A549 (cell line): ENCODE measurements around the gene ADAMTSL5. TPM values are rescaled to one million over a fixed set of nuclear protein-coding genes. Genes with fewer than 3 reads are reported as not detected.

Experiments used
- ATAC-seq, 2 experiments: fragments of 200-7000 bp in 1 of 2; fragments of >200 bp in 1 of 2; cut with Nextera tagmentation in 1 of 2; cut with Tn5 transposase in 1 of 2; 3 replicates each; pipeline versions ENCODE4 v1.8.0 to v1.9.1; 2018 to 2020; ENCODE audit warnings: mild to moderate bottlenecking in 1 of 2, moderate library complexity in 1 of 2
- CTCF ChIA-PET: fragments of 300-600 bp; sonication (Branson Sonifier 250); formaldehyde crosslinking; extraction: SDS; loops from one replicate; lab custom pipeline; 2021; ENCODE audit warnings: antibody characterized with exemption, inconsistent platforms; lab: Yijun Ruan, JAX
- POLR2A ChIA-PET: fragments of 350-600 bp; formaldehyde crosslinking; extraction: SDS; loops from one replicate; lab custom pipeline; 2021; ENCODE audit warnings: antibody characterized with exemption, inconsistent platforms; lab: Yijun Ruan, JAX
- DNase-seq, 2 experiments: peaks; one replicate each; pipeline versions ENCODE4 v3.0.0 to v3.0.0-alpha.2; 2011 to 2016; ENCODE audit warnings: low read depth in 1 of 2, low spot score in 1 of 2
- FAIRE-seq: peaks from 2 replicates; lab custom pipeline; 2011; peaks lifted over from hg19 to GRCh38; lab: Jason Lieb, UNC
- H3K27ac ChIP-seq, 2 experiments: fragments of >200 bp; sonication (Bioruptor Twin); formaldehyde crosslinking; 3 replicates each; pipeline ENCODE4 v1.5.1; 2016 to 2017
- H3K4me1 ChIP-seq: fragments of >200 bp; sonication (Bioruptor Twin); formaldehyde crosslinking; 3 replicates; pipeline ENCODE4 v1.6.1; 2016
- H3K4me2 ChIP-seq: fragments of >200 bp; sonication (Bioruptor Twin); formaldehyde crosslinking; 3 replicates; pipeline ENCODE4 v1.6.1; 2016
- H3K4me3 ChIP-seq: fragments of >200 bp; sonication (Bioruptor Twin); formaldehyde crosslinking; 3 replicates; pipeline ENCODE4 v1.5.1; 2016
- H3K9me3 ChIP-seq: fragments of >200 bp; sonication (Bioruptor Twin); formaldehyde crosslinking; 3 replicates; pipeline ENCODE4 v1.6.1; 2016
- CHD2 ChIP-seq: fragments of 150-350 bp; IDR thresholded peaks from 2 replicates; pipeline ENCODE4 v1.6.1; 2014; ENCODE audit warnings: low read length; ENCODE audit not compliant: partially characterized antibody
- EHMT2 ChIP-seq: fragments of 200-600 bp; sonication (generic); IDR thresholded peaks from 2 replicates; pipeline ENCODE4 v1.6.1; 2016; ENCODE audit warnings: antibody characterized with exemption, low read depth, mild to moderate bottlenecking, moderate library complexity
- FOSL2 ChIP-seq, 2 experiments: fragments of 450-650 bp in 1 of 2; fragments of >200 bp in 1 of 2; sonication (Bioruptor Twin) in 1 of 2; formaldehyde crosslinking; IDR thresholded peaks; 2 replicates each; pipeline versions ENCODE4 v1.5.0 to v1.6.1; 2016 to 2020; ENCODE audit warnings: mild to moderate bottlenecking in 1 of 2, moderate library complexity in 1 of 2
- FOXS1 ChIP-seq: fragments of 250-450 bp; sonication (Bioruptor Pico); IDR thresholded peaks from 2 replicates; pipeline ENCODE4 v1.5.0; 2020; ENCODE audit warnings: mild to moderate bottlenecking, moderate library complexity
- HEYL ChIP-seq: fragments of 250-450 bp; sonication (Bioruptor Pico); IDR thresholded peaks from 2 replicates; pipeline ENCODE4 v1.8.0; 2021; ENCODE audit warnings: mild to moderate bottlenecking, moderate library complexity
- JUNB ChIP-seq: fragments of >200 bp; sonication (Bioruptor Twin); formaldehyde crosslinking; IDR thresholded peaks from 2 replicates; pipeline ENCODE4 v1.6.1; 2016
- KDM1A ChIP-seq: fragments of 200-600 bp; sonication (generic); IDR thresholded peaks from 2 replicates; pipeline ENCODE4 v1.6.1; 2016; ENCODE audit warnings: low read depth, mild to moderate bottlenecking
- MAFK ChIP-seq: fragments of 450-650 bp; IDR thresholded peaks from 2 replicates; pipeline ENCODE4 v1.6.1; 2014; ENCODE audit not compliant: partially characterized antibody
- MAZ ChIP-seq: fragments of 150-350 bp; IDR thresholded peaks from 2 replicates; pipeline ENCODE4 v1.6.1; 2014; ENCODE audit warnings: antibody characterized with exemption, low read depth, low read length, borderline replicate concordance
- MYC ChIP-seq: IDR thresholded peaks from 2 replicates; pipeline ENCODE4 v1.6.1; 2012; ENCODE audit warnings: mild to moderate bottlenecking, inconsistent platforms, low read length, improper control_type of control experiment, borderline replicate concordance
- NPAS2 ChIP-seq: fragments of 250-450 bp; sonication (Bioruptor Pico); IDR thresholded peaks from 2 replicates; pipeline ENCODE4 v1.8.0; 2022; ENCODE audit warnings: mild to moderate bottlenecking, moderate library complexity, borderline replicate concordance
- NR3C1 ChIP-seq: fragments of >200 bp; sonication (Bioruptor Twin); formaldehyde crosslinking; IDR thresholded peaks from 3 replicates; pipeline ENCODE4 v1.6.1; 2017
- POLR2A ChIP-seq: IDR thresholded peaks from 2 replicates; pipeline ENCODE4 v1.6.1; 2012; ENCODE audit warnings: mild to moderate bottlenecking, low read length
- RAD21 ChIP-seq, 2 experiments: fragments of >200 bp in 1 of 2; sonication (Bioruptor Twin) in 1 of 2; formaldehyde crosslinking in 1 of 2; IDR thresholded peaks in 1 of 2; conservative IDR thresholded peaks in 1 of 2; 2 replicates in 1 of 2; 3 replicates in 1 of 2; pipeline ENCODE4 v1.6.1; 2012 to 2018; ENCODE audit warnings: inconsistent platforms in 1 of 2
- RCOR1 ChIP-seq: fragments of 150-350 bp; IDR thresholded peaks from 2 replicates; pipeline ENCODE4 v1.6.1; 2014; ENCODE audit warnings: antibody characterized with exemption, low read length, low read depth
- TP53 ChIP-seq: fragments of 250-450 bp; sonication (Bioruptor Pico); IDR thresholded peaks from 2 replicates; pipeline ENCODE4 v1.5.0; 2021; ENCODE audit warnings: mild to moderate bottlenecking, moderate library complexity
- USF2 ChIP-seq: fragments of 450-650 bp; IDR thresholded peaks from 2 replicates; pipeline ENCODE4 v1.6.1; 2014; ENCODE audit warnings: antibody characterized with exemption
- ZNF302 ChIP-seq: fragments of 250-450 bp; sonication (Bioruptor Pico); IDR thresholded peaks from 2 replicates; pipeline ENCODE4 v1.9.0; 2021; ENCODE audit warnings: inconsistent platforms, mild to moderate bottlenecking, moderate library complexity
- ZSCAN20 ChIP-seq: fragments of 250-450 bp; sonication (Bioruptor Pico); IDR thresholded peaks from 2 replicates; pipeline ENCODE4 v1.8.0; 2022; ENCODE audit warnings: mild to moderate bottlenecking, moderate library complexity
- WGBS: methylation state at CpG from one replicate; pipeline ENCODE4 v1.1.6; 2017; ENCODE audit errors: missing lambda C conversion rate; 5-methylcytosine and 5-hydroxymethylcytosine counted together
- polyA plus RNA-seq, 4 experiments: library from polyadenylated mRNA; depleted of rRNA in 3 of 4; stranded (reverse); fragments of >200 nt; fragmentation: RNase III in 1 of 4; extraction: RNeasy Plus Mini Kit Qiagen cat#74134 plus additional on column Dnase treatment in 1 of 4; gene quantifications; 2 replicates in 3 of 4; 3 replicates in 1 of 4; pipeline ENCODE4 v1.2.3, GENCODE V29; 2011 to 2017
- TF ChIP-seq, protein P1 (sequence below): fragments of 250-450 bp; sonication (Bioruptor Pico); IDR thresholded peaks from 2 replicates; pipeline ENCODE4 v1.5.0; 2021; ENCODE audit warnings: mild to moderate bottlenecking, moderate library complexity, borderline replicate concordance
- TF ChIP-seq, protein P2 (sequence below): IDR thresholded peaks from 2 replicates; pipeline ENCODE4 v1.6.1; 2012
- TF ChIP-seq, protein P3 (sequence below): IDR thresholded peaks from 2 replicates; pipeline ENCODE4 v1.6.1; 2012
- TF ChIP-seq, protein P4 (sequence below): fragments of 200-600 bp; sonication (generic); IDR thresholded peaks from 2 replicates; pipeline ENCODE4 v1.6.1; 2016; ENCODE audit warnings: antibody characterized with exemption, mild to moderate bottlenecking, moderate library complexity

The ADAMTSL5 gene
- polyA plus RNA-seq, 2 of the 4 experiments (the other 2 are of a cell fraction), result 1.4 to 3.0 TPM

GRCh38 chr19:1518471-1518870 is 5.7 kb upstream of the ADAMTSL5 start (continued):
- TF ChIP-seq ZNF302 (CRISPR knock-in tag) (no peak), TP53 (CRISPR knock-in tag) (no peak), MAFK (no peak)

GRCh38 chr19:1516395-1516753 is 3.6 kb upstream of the ADAMTSL5 start:
- FAIRE-seq (no peak), DNase-seq (peak in 1 of 2 experiments; percentile 38), ATAC-seq (no peak)
- 61% methylated on average over 8 of the region's 8 CpGs for whole genome bisulfite sequencing
- POLR2A ChIA-PET, result no interaction called here
- Histone ChIP-seq H3K4me2 (no peak overlapping the region), H3K9me3 (no peaks in the 10 kb centered on the region), H3K4me3 (no peak overlapping the region), H3K27ac (no peak overlapping the region), H3K4me1 (no peaks in the 10 kb centered on the region)
- CTCF ChIA-PET, result interaction anchor here (1.1 kb wide), 1 partner anchor 30 kb away, joined by 4 read pairs; no protein-coding TSS in a partner anchor
- TF ChIP-seq RCOR1 (no peak), USF2 (0 out of 2 replicates have a peak, but pooled peaks have one; percentile 24)

DNA sequence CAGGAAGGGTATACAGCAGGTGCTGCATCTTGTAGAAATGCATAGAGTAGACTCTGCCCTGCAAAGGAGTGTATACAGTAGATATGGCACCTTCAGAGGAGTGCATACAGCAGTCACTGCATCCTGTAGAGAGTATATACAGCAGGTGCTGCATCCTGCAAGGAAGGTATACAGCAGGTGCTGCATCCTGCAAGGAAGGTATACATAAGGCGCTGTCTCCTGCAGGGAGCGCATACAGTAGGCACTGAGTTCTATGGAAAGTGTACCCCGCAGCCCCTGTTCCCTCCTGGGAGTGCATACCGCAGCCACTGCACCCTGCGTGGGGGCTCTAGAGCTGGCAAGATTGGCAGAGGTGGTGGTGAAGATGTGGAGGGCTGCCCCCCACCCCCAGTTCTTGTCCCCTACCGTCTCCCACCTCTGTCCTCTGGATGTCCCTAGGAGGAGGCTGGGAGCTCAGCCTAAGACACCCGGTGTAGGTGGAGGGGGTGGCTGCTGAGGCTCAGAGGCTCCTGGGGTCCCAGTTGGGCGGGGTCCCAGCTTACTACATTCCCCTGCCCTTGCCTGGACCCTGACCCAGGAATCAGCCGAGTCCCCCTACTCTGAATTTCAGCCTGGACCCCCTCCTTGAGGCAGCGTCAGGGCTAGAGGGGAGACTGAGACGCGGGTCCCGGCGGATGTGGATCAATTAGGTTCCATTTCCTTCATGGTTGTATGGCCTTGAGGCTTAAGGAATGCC is 2.3 kb upstream of the ADAMTSL5 start:
- ATAC-seq, result no peak
- Histone ChIP-seq H3K4me1 (no peaks in the 10 kb centered on the region), H3K4me2 (no peak overlapping the region), H3K4me3 (no peak overlapping the region), H3K9me3 (no peaks in the 10 kb centered on the region), H3K27ac (no peak overlapping the region)
- POLR2A ChIA-PET, result no interaction called here
- CTCF ChIA-PET, result interaction anchor here (0.5 to 1.6 kb wide), 7 partner anchors 12 to 312 kb away, joined by 3 to 6 read pairs (median 4); no protein-coding TSS in a partner anchor
- no peak for TF ChIP-seq MYC
- no peak for DNase-seq
- FAIRE-seq, result no peak
- 72% methylated on average over 11 of the region's 14 CpGs for WGBS

DNA sequence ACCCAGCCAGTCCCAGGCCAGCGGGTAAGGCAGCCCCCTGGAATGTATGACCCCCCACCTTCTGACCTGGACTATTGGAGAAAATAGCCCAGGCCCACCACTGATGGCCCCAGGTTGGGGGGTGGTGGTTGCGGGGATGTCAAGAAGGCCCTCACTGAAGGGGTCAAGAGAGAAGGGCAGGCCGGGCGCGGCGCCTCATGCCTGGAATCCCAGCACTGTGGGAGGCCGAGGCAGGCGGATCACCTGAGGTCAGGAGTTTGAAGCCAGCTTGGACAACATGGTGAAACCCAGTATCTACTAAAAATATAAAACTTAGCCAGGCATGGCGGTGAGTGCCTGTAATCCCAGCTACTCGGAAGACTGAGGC is 1.5 kb upstream of the ADAMTSL5 start:
- 45% methylated on average over 7 of the region's 10 CpGs for WGBS
- Histone ChIP-seq H3K4me3 (no peak overlapping the region; the same call in 2 of the 3 replicates), H3K4me2 (no peak overlapping the region), H3K27ac (peak overlapping the region in 1 of 2 experiments; percentile 95; a peak in 1 of 6 replicates), H3K9me3 (no peaks in the 10 kb centered on the region), H3K4me1 (no peaks in the 10 kb centered on the region)
- DNase-seq, result no peak
- no peak for ATAC-seq
- ChIA-PET CTCF (interaction anchor here (0.6 to 1.6 kb wide), 8 partner anchors 13 to 313 kb away, joined by 3 to 6 read pairs (median 4); no protein-coding TSS in a partner anchor), POLR2A (no interaction called here)
- no peak for FAIRE-seq
- TF ChIP-seq HEYL (CRISPR knock-in tag) (no peak), JUNB (no peak), FOSL2 (IDR thresholded peaks at IDR 0.05) (no peak), FOSL2 (CRISPR knock-in tag; IDR thresholded peaks at IDR 0.05) (no peak), NPAS2 (CRISPR knock-in tag) (no peak), CHD2 (no peak), NR3C1 (no peak), FOXS1 (CRISPR knock-in tag) (no peak), POLR2A (no peak), ZSCAN20 (no peak), KDM1A (no peak), RAD21 (conservative IDR thresholded peaks at IDR 0.05 in 1 of 2, IDR thresholded peaks at IDR 0.05 in 1 of 2) (no peak), MAZ (no peak), RCOR1 (no peak), EHMT2 (no peak)
- TF ChIP-seq, protein P1, sequence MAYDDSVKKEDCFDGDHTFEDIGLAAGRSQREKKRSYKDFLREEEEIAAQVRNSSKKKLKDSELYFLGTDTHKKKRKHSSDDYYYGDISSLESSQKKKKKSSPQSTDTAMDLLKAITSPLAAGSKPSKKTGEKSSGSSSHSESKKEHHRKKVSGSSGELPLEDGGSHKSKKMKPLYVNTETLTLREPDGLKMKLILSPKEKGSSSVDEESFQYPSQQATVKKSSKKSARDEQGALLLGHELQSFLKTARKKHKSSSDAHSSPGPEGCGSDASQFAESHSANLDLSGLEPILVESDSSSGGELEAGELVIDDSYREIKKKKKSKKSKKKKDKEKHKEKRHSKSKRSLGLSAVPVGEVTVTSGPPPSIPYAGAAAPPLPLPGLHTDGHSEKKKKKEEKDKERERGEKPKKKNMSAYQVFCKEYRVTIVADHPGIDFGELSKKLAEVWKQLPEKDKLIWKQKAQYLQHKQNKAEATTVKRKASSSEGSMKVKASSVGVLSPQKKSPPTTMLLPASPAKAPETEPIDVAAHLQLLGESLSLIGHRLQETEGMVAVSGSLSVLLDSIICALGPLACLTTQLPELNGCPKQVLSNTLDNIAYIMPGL (CRISPR knock-in tag), result no peak
- TF ChIP-seq, protein P2, sequence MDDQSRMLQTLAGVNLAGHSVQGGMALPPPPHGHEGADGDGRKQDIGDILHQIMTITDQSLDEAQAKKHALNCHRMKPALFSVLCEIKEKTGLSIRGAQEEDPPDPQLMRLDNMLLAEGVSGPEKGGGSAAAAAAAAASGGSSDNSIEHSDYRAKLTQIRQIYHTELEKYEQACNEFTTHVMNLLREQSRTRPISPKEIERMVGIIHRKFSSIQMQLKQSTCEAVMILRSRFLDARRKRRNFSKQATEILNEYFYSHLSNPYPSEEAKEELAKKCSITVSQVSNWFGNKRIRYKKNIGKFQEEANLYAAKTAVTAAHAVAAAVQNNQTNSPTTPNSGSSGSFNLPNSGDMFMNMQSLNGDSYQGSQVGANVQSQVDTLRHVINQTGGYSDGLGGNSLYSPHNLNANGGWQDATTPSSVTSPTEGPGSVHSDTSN, result no peak
- TF ChIP-seq, protein P3, sequence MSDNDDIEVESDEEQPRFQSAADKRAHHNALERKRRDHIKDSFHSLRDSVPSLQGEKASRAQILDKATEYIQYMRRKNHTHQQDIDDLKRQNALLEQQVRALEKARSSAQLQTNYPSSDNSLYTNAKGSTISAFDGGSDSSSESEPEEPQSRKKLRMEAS, result no peak
- TF ChIP-seq, protein P4, sequence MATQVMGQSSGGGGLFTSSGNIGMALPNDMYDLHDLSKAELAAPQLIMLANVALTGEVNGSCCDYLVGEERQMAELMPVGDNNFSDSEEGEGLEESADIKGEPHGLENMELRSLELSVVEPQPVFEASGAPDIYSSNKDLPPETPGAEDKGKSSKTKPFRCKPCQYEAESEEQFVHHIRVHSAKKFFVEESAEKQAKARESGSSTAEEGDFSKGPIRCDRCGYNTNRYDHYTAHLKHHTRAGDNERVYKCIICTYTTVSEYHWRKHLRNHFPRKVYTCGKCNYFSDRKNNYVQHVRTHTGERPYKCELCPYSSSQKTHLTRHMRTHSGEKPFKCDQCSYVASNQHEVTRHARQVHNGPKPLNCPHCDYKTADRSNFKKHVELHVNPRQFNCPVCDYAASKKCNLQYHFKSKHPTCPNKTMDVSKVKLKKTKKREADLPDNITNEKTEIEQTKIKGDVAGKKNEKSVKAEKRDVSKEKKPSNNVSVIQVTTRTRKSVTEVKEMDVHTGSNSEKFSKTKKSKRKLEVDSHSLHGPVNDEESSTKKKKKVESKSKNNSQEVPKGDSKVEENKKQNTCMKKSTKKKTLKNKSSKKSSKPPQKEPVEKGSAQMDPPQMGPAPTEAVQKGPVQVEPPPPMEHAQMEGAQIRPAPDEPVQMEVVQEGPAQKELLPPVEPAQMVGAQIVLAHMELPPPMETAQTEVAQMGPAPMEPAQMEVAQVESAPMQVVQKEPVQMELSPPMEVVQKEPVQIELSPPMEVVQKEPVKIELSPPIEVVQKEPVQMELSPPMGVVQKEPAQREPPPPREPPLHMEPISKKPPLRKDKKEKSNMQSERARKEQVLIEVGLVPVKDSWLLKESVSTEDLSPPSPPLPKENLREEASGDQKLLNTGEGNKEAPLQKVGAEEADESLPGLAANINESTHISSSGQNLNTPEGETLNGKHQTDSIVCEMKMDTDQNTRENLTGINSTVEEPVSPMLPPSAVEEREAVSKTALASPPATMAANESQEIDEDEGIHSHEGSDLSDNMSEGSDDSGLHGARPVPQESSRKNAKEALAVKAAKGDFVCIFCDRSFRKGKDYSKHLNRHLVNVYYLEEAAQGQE, result no peak
